Endothelial cell of umbilical vein (primary cell): Measurements from ENCODE around the gene TAF4B. TPM values are rescaled to one million over a fixed set of nuclear protein-coding genes. Genes with fewer than 3 reads are reported as not detected.

Experiments
- BruUV-seq: library from RNA; stranded (reverse); fragments of 400-500 nt; replicated peaks from 2 replicates; lab custom pipeline; 2021; lab: Mats Ljungman, UMichigan
- CTCF ChIA-PET: fragments of 300-600, 350-600 bp; sonication (Branson Sonifier 250); formaldehyde crosslinking; loops from one replicate; lab custom pipeline; 2021; ENCODE audit warnings: antibody characterized with exemption, inconsistent platforms; lab: Charles Lee
- POLR2A ChIA-PET: fragments of 300-600, 350-600 bp; sonication (Branson Sonifier 250); formaldehyde crosslinking; loops from one replicate; lab custom pipeline; 2021; ENCODE audit warnings: antibody characterized with exemption, inconsistent platforms; lab: Charles Lee
- DNase-seq: peaks from one replicate; pipeline ENCODE4 v3.0.0-alpha.2; 2011; ENCODE audit warnings: low read depth, low spot score
- FAIRE-seq: peaks from 2 replicates; lab custom pipeline; 2011; peaks lifted over from hg19 to GRCh38; lab: Jason Lieb, UNC
- H2AFZ ChIP-seq: 2 replicates; pipeline ENCODE4 v1.6.0; 2012; ENCODE audit warnings: low read depth, low read length, control low read depth, inconsistent platforms
- H3K27ac ChIP-seq: 2 replicates; pipeline ENCODE4 v1.5.1; 2011; ENCODE audit warnings: low read depth, mild to moderate bottlenecking, control low read depth, low read length, moderate library complexity; ENCODE audit not compliant: insufficient read depth
- H3K27me3 ChIP-seq, 2 experiments: 2 replicates each; pipeline versions ENCODE4 v1.6.0 to v1.6.1; 2011; ENCODE audit warnings: low read length in 2 of 2, mixed read lengths in 1 of 2; ENCODE audit not compliant: control insufficient read depth in 2 of 2, insufficient read depth in 2 of 2
- H3K36me3 ChIP-seq, 2 experiments: 2 replicates in 1 of 2; 3 replicates in 1 of 2; pipeline ENCODE4 v1.5.1; 2011; ENCODE audit warnings: low read length in 2 of 2, mild to moderate bottlenecking in 1 of 2, moderate library complexity in 1 of 2; ENCODE audit not compliant: control insufficient read depth in 2 of 2, insufficient read depth in 2 of 2; ENCODE audit errors: extremely low read depth in 1 of 2
- H3K4me1 ChIP-seq: 3 replicates; pipeline ENCODE4 v1.5.1; 2011; ENCODE audit warnings: mild to moderate bottlenecking, low read length; ENCODE audit not compliant: control insufficient read depth, insufficient read depth; ENCODE audit errors: extremely low read depth
- H3K4me2 ChIP-seq: 2 replicates; pipeline ENCODE4 v1.6.1; 2011; ENCODE audit warnings: low read length, control low read depth, mixed read lengths; ENCODE audit not compliant: insufficient read depth
- H3K4me3 ChIP-seq, 3 experiments: fragments of 200-600 bp in 1 of 3; sonication (generic), shearing (Covaris generic) in 1 of 3; replicated peaks in 1 of 3; 2 replicates each; pipeline ENCODE4 v1.5.1; 2011 to 2016; ENCODE audit warnings: control low read depth in 3 of 3, low read length in 3 of 3, mild to moderate bottlenecking in 2 of 3, inconsistent platforms in 1 of 3, low read depth in 1 of 3, moderate library complexity in 1 of 3; ENCODE audit not compliant: insufficient read depth in 1 of 3
- H3K79me2 ChIP-seq: 2 replicates; pipeline ENCODE4 v1.6.0; 2012; ENCODE audit warnings: low read length, inconsistent platforms; ENCODE audit not compliant: control insufficient read depth, insufficient read depth
- H3K9ac ChIP-seq: replicated peaks from 2 replicates; pipeline ENCODE3; 2011; ENCODE audit warnings: low read length, control low read depth; ENCODE audit not compliant: insufficient read depth; ENCODE audit errors: extremely low read depth
- H3K9me1 ChIP-seq: replicated peaks from 3 replicates; pipeline ENCODE4 v1.6.0; 2011; ENCODE audit warnings: mild to moderate bottlenecking, low read length; ENCODE audit not compliant: control insufficient read depth, insufficient read depth; ENCODE audit errors: extremely low read depth
- H3K9me3 ChIP-seq: replicated peaks from 2 replicates; pipeline ENCODE4 v1.5.1; 2012; ENCODE audit warnings: low read length, inconsistent platforms; ENCODE audit not compliant: control insufficient read depth, insufficient read depth
- H4K20me1 ChIP-seq: replicated peaks from 2 replicates; pipeline ENCODE3; 2011; ENCODE audit warnings: mild to moderate bottlenecking, low read length; ENCODE audit not compliant: control insufficient read depth, insufficient read depth; ENCODE audit errors: extremely low read depth
- CTCF ChIP-seq, 2 donors: IDR thresholded peaks; 1 replicate in 1 of 2; 2 replicates in 1 of 2; pipeline ENCODE4 v1.5.1; 2011; ENCODE audit warnings: low read length in 2 of 2, mild to moderate bottlenecking in 2 of 2, moderate library complexity in 2 of 2, control low read depth in 1 of 2, inconsistent platforms in 1 of 2, low read depth in 1 of 2; ENCODE audit not compliant: insufficient read depth in 1 of 2; ENCODE audit errors: extremely low read depth in 1 of 2
- EZH2 ChIP-seq: IDR thresholded peaks from 2 replicates; pipeline ENCODE4 v1.6.1; 2012; ENCODE audit warnings: borderline replicate concordance, low read depth, mild to moderate bottlenecking, moderate library complexity, low read length, inconsistent platforms; ENCODE audit not compliant: severe bottlenecking
- FOS ChIP-seq: IDR thresholded peaks from 2 replicates; pipeline ENCODE4 v1.6.1; 2011; ENCODE audit warnings: mild to moderate bottlenecking, low read length, moderate library complexity, borderline replicate concordance; ENCODE audit not compliant: insufficient read depth
- GATA2 ChIP-seq: IDR thresholded peaks from 2 replicates; pipeline ENCODE4 v1.7.0; 2011; ENCODE audit warnings: low read depth, mild to moderate bottlenecking, moderate library complexity, mixed read lengths, low read length; ENCODE audit not compliant: insufficient read length, insufficient read depth
- JUN ChIP-seq: IDR thresholded peaks from 2 replicates; pipeline ENCODE4 v1.6.1; 2011; ENCODE audit warnings: borderline replicate concordance, low read depth; ENCODE audit not compliant: insufficient read length, insufficient read depth
- MAX ChIP-seq: IDR thresholded peaks from 2 replicates; pipeline ENCODE4 v1.6.1; 2011; ENCODE audit not compliant: insufficient read depth, insufficient read length
- MYC ChIP-seq: IDR thresholded peaks from one replicate; pipeline ENCODE4 v1.6.1; 2011; ENCODE audit warnings: mild to moderate bottlenecking, low read depth, low read length
- POLR2A ChIP-seq: IDR thresholded peaks from 2 replicates; pipeline ENCODE4 v1.6.1; 2012; ENCODE audit warnings: low read depth, mild to moderate bottlenecking, control low read depth, low read length
- POLR2AphosphoS5 ChIP-seq: IDR thresholded peaks from 2 replicates; pipeline ENCODE4 v1.6.1; 2012; ENCODE audit warnings: low read depth, mild to moderate bottlenecking, control low read depth, low read length, moderate library complexity; ENCODE audit not compliant: insufficient read depth
- dilution Hi-C: fragments of 300-500 bp; cut with MboI; formaldehyde crosslinking; loops from one replicate; pipeline ENCODE4 v1.15.0; 2019; ENCODE audit warnings: low sequenced_read_pairs; ENCODE audit not compliant: extremely low pct_ligation_motif_present
- intact Hi-C: fragments of 100-400 bp; cut with micrococcal nuclease; formaldehyde crosslinking; loops from one replicate; pipeline ENCODE4 v1.10.0; 2022
- polyA plus RNA-seq, 4 experiments: library from polyadenylated mRNA; depleted of rRNA in 3 of 4; stranded (reverse) in 3 of 4; unstranded in 1 of 4; fragments of >200 nt; gene quantifications; 2 replicates each; pipeline versions ENCODE4 v1.2.1 to v1.2.3, GENCODE V29; 2011 to 2012; ENCODE audit warnings: missing spikeins in 1 of 4
- total RNA-seq: library from RNA; stranded (reverse); gene quantifications from 2 replicates; pipeline ENCODE4 v1.2.3, GENCODE V29; 2021

The TAF4B gene
- total and polyA plus RNA-seq, 2 donors (not counting 3 experiments of a cell fraction or from before 2014, with no cell fraction given), result 0.47 to 2.0 TPM

- BruUV-seq, result no TSS peak
Measured at GRCh38 chr18:26418225-26418624, 192.0 kb downstream of the TAF4B start.

More at GRCh38 chr18:26418225-26418624, 192.0 kb downstream of the TAF4B start:
- CTCF ChIA-PET, result interaction anchor here (1.9 kb wide), 1 partner anchor 35 kb away, joined by 6 read pairs; no protein-coding TSS in a partner anchor
- TF ChIP-seq CTCF (IDR thresholded peaks at IDR 0.05; ENCODE audit: extremely low read depth in 1 of 2, insufficient read depth in 1 of 2, low read depth in 1 of 2, low read length in 2 of 2), result no peak
- TF ChIP-seq JUN, result no peak
- no peak for TF ChIP-seq MYC
- no peak for TF ChIP-seq GATA2
- TF ChIP-seq POLR2AphosphoS5, result no peak
- no peak for TF ChIP-seq POLR2A
- no peak for TF ChIP-seq MAX
- TF ChIP-seq FOS, result no peak
- TF ChIP-seq EZH2, result no peak
- H3K36me3 ChIP-seq, result no peaks in the 10 kb centered on the region
- H3K9ac ChIP-seq, result no peak overlapping the region
- H3K4me1 ChIP-seq, result no peaks in the 10 kb centered on the region
- H3K4me3 ChIP-seq, result no peak overlapping the region
- FAIRE-seq (no peak), DNase-seq (no peak)
- H3K4me2 ChIP-seq, result no peak overlapping the region
- POLR2A ChIA-PET, result no interaction called here
- no peaks in the 10 kb centered on the region for H3K9me3 ChIP-seq
- no peak overlapping the region for H3K27ac ChIP-seq
- H4K20me1 ChIP-seq, result no peaks in the 10 kb centered on the region
- H3K79me2 ChIP-seq, result no peaks in the 10 kb centered on the region
- H2AFZ ChIP-seq, result no peak overlapping the region
- dilution Hi-C loops (no loop called here), intact Hi-C loops (no loop called here)
- no peaks in the 10 kb centered on the region for H3K9me1 ChIP-seq
- H3K27me3 ChIP-seq, result no peaks in the 10 kb centered on the region
